ENCODE measurements around the gene RHEX. TPM values are rescaled to one million over a fixed set of nuclear protein-coding genes. Genes with fewer than 3 reads are reported as not detected.
A peak's percentile ranks its signal among the peaks of the same experiment; 100 is the strongest.
"Not testable (repeated sequence)": the region's sequence is repeated elsewhere in the genome, so short reads cannot be mapped to it uniquely, and the experiment has no call there.

The RHEX gene, protein sequence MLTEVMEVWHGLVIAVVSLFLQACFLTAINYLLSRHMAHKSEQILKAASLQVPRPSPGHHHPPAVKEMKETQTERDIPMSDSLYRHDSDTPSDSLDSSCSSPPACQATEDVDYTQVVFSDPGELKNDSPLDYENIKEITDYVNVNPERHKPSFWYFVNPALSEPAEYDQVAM
- under 1 TPM in 1 of 2 donors, not detected in 1; 0.50 TPM for total RNA-seq
- total RNA-seq = 0 reads per million in 2 donors

DNA sequence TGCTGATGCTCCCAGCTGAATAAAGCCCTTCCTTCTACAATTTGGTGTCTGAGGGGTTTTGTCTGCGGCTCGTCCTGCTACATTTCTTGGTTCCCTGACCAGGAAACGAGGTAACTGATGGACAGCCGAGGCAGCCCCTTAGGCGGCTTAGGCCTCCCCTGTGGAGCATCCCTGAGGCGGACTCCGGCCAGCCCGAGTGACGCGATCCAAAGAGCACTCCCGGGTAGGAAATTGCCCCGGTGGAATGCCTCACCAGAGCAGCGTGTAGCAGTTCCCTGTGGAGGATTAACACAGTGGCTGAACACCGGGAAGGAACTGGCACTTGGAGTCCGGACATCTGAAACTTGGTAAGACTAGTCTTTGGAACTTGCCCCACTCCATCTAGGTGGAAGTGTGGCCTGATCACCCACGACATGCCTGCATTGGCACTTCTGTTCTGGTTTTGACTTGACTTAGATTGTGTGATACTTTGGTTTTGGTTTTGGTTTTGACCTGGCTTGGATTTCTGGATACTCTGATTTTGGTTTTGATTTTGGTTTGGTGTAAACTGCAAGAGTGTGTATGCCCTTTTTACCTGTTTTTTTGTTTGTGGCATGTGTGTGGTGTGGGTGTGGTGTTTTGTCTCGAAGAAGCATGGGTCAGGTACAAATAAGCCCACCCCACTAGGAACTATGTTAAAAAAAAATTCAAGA, at the start of gene RHEX:
TSS of gene RHEX (plus strand) at position 255 of the 692 bp plus-strand sequence. CDS start 44,656 bp downstream, outside the sequence.
- DNase-seq; H3K9me3 ChIP-seq (ENCODE audit: control insufficient read depth, low read length, poor library complexity, severe bottlenecking); ATAC-seq; H3K36me3 Mint-ChIP-seq (ENCODE audit: low read depth); H3K27me3 Mint-ChIP-seq: not testable (repeated sequence)
- Mint-ChIP-seq H3K27ac (peak within 1 kb of the TSS; percentile 79), H3K4me3 (peak within 1 kb of the TSS; percentile 45), H3K4me1 (peaks cover 13% of the 10 kb centered on the region)

DNA sequence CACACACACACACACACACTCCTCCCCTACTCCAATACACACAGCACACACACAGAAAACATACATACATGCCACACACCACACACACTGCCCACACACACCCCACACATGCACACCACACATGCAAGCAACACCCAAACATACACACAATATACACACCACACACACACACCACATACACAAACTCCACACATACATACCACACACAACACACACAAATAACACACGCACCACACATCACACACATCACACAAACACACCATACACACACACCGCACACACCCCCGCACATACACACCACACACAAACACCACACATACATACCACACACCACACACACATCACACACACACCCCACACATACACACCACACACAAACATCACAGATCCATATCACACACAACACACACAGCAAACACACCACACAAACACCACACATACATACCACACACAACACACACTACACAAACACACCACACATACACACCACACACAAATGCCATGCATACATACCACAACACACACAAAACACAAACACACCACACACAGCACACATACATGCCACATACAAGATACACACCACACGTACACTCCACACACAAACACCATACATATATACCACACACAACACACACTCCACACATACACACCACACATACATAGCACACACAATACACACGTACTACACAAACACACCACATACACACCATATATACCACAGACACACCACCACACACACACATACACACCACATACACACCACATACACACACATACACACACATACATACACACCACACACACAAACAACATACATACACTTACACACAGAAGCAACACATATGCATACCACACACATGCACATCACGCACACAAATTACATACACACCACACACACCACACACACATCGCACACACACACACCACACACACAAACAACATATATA, 48.8 kb upstream of the RHEX start:
- ATAC-seq (no peak), DNase-seq (no peak)
- peaks cover 14% of the 10 kb centered on the region for H3K4me1 Mint-ChIP-seq
- H3K36me3 Mint-ChIP-seq (ENCODE audit: low read depth) = peaks cover 3% of the 10 kb centered on the region
- H3K27me3 Mint-ChIP-seq = peaks cover 56% of the 10 kb centered on the region
- H3K4me3 Mint-ChIP-seq = peak overlapping the region; percentile 41
- no peak overlapping the region for H3K27ac Mint-ChIP-seq
- H3K9me3 ChIP-seq (ENCODE audit: control insufficient read depth, low read length, poor library complexity, severe bottlenecking) = no peaks in the 10 kb centered on the region

DNA sequence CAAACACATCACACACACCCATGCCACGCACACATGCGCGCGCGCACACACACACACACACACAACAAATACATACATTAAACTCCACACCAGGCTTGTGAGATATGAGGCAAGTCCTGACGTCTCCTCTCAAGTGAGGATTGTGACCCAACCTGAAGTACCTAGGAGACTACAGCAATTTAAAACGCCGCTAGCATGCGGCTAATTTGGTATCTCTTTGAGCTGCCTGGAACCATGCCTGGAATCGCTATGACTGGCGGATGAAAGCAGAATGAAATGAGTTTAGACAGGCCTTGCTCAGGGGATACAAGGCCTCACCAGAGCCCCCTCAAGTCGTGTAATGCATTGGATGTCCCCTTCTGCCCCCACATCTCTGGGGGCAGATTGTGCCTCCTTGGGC, 48.1 kb upstream of the RHEX start:
- Mint-ChIP-seq H3K4me3 (no peak overlapping the region), H3K27me3 (peaks cover 63% of the 10 kb centered on the region), H3K4me1 (peaks cover 14% of the 10 kb centered on the region), H3K27ac (no peak overlapping the region), H3K36me3 (ENCODE audit: low read depth) (peaks cover 3% of the 10 kb centered on the region)
- no peak for DNase-seq
- no peak for ATAC-seq
- H3K9me3 ChIP-seq (ENCODE audit: control insufficient read depth, low read length, poor library complexity, severe bottlenecking) = no peaks in the 10 kb centered on the region

DNA sequence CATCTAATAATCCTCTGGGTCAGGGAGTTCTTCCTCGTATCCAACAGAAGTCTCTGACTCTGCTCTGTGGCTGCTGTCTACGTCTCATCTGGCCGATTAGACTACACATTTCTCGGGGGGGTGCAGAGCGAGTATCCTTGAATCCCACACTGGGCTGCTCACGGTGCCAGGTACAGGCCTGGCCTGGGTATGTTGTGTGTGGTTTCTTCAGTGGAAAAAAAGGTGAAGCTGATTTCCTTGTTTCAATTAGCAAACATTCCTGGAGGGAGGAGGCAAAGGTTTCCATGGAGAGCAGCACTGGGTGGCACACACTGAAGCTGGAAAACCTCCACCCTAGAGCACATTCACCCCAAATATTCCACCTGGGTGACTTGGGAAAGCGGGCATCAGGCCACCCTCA, 47.7 kb upstream of the RHEX start:
- no peak overlapping the region for H3K27ac Mint-ChIP-seq
- ATAC-seq (no peak), DNase-seq (no peak)
- H3K36me3 Mint-ChIP-seq (ENCODE audit: low read depth) = peaks cover 3% of the 10 kb centered on the region
- H3K4me3 Mint-ChIP-seq = no peak overlapping the region
- peaks cover 14% of the 10 kb centered on the region for H3K4me1 Mint-ChIP-seq
- H3K27me3 Mint-ChIP-seq = peaks cover 64% of the 10 kb centered on the region
- H3K9me3 ChIP-seq (ENCODE audit: control insufficient read depth, low read length, poor library complexity, severe bottlenecking) = no peaks in the 10 kb centered on the region

DNA sequence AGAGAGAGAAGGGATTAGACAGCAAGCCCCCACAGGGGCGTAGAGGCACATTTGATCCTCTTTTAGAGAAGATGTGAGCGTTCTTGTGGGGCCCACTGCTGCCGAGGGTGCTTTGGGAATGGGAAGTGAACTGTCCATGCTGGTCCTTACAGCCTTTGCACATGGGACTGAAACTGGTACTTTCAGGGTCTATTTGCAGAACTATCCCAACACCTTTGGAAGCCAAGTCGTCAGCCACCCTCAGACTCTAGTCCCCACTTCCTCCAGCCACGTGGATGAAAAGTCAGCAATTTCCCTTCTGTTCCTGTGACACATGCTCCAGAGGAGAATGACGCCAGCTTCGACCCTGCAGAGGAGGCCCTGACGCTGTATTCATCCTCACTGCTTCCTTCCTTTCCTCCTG, 47.2 kb upstream of the RHEX start:
- Mint-ChIP-seq H3K4me1 (peaks cover 14% of the 10 kb centered on the region), H3K27ac (no peak overlapping the region), H3K27me3 (peaks cover 68% of the 10 kb centered on the region), H3K36me3 (ENCODE audit: low read depth) (peaks cover 3% of the 10 kb centered on the region), H3K4me3 (no peak overlapping the region)
- DNase-seq (no peak), ATAC-seq (no peak)
- no peaks in the 10 kb centered on the region for H3K9me3 ChIP-seq (ENCODE audit: control insufficient read depth, low read length, poor library complexity, severe bottlenecking)

DNA sequence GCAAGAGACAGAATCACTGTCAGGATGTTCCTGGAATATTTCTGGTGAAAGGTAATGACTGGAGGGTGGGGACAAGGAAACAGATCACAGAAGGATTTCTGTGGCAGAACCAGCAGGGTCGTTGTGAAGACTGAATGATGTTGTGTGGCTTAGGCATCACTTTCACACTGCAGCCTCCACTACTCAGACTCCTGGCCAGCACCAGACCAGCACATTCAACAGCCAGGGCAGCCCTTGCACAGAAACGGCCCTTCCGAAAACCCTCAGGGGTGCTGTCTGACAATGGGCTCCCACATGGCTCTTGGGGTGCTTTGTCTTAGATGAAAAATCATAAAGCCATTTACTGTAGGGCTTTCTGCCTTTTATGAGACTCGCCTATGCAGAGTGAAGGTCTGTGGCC, 46.0 kb upstream of the RHEX start:
- H3K36me3 Mint-ChIP-seq (ENCODE audit: low read depth) = peaks cover 3% of the 10 kb centered on the region
- DNase-seq (no peak), ATAC-seq (no peak)
- no peak overlapping the region for H3K27ac Mint-ChIP-seq
- H3K27me3 Mint-ChIP-seq = peaks cover 63% of the 10 kb centered on the region
- H3K9me3 ChIP-seq (ENCODE audit: control insufficient read depth, low read length, poor library complexity, severe bottlenecking) = no peaks in the 10 kb centered on the region
- no peak overlapping the region for H3K4me3 Mint-ChIP-seq
- H3K4me1 Mint-ChIP-seq = peaks cover 16% of the 10 kb centered on the region

DNA sequence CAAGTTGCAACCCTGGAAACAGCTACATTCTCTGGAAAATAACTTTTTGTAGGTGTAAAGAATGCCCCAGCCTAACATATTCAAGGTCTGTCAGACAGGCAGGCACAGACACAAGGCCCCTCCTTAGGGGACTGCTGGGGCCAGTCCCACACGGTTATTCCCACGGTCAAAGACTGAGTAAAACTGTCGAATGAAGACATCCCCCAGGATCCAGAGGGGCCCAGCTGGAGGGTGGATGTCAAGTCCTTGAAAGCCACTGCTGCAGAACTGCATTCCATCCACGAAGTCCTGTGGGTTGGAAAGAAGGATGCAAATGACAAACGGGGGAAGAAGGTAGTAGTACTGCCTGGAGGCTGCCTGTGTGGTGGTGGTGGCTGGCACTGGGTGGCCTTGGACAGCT, 42.9 kb upstream of the RHEX start:
- Mint-ChIP-seq H3K36me3 (ENCODE audit: low read depth) (peaks cover 3% of the 10 kb centered on the region), H3K27me3 (peaks cover 42% of the 10 kb centered on the region), H3K4me3 (no peak overlapping the region), H3K4me1 (peaks cover 20% of the 10 kb centered on the region), H3K27ac (no peak overlapping the region)
- ATAC-seq (no peak), DNase-seq (no peak)
- H3K9me3 ChIP-seq (ENCODE audit: control insufficient read depth, low read length, poor library complexity, severe bottlenecking) = no peaks in the 10 kb centered on the region

DNA sequence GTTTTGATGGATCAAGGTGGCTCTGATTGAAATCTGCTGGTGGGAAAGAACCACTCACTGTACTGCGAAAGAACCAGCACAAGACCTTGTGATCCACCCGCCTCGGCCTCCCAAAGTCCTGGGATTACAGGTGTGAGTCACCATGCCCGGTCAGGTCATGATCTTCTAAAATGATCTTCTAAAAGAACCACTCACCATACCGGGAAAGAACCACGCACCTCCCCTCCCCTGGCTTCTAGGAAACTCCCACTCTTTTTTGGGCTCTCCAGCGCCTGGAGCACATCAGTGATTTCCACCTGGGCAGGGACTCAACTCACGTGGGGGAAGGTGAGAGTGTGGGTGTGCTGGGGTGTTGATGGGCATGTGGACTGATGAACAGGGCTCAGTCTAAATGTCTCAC, 41.9 kb upstream of the RHEX start:
- DNase-seq = no peak
- ATAC-seq = no peak
- no peaks in the 10 kb centered on the region for H3K9me3 ChIP-seq (ENCODE audit: control insufficient read depth, low read length, poor library complexity, severe bottlenecking)
- H3K4me1 Mint-ChIP-seq = peaks cover 19% of the 10 kb centered on the region
- H3K27me3 Mint-ChIP-seq = peaks cover 34% of the 10 kb centered on the region
- H3K4me3 Mint-ChIP-seq = no peak overlapping the region
- no peak overlapping the region for H3K27ac Mint-ChIP-seq
- H3K36me3 Mint-ChIP-seq (ENCODE audit: low read depth) = peaks cover 2% of the 10 kb centered on the region

DNA sequence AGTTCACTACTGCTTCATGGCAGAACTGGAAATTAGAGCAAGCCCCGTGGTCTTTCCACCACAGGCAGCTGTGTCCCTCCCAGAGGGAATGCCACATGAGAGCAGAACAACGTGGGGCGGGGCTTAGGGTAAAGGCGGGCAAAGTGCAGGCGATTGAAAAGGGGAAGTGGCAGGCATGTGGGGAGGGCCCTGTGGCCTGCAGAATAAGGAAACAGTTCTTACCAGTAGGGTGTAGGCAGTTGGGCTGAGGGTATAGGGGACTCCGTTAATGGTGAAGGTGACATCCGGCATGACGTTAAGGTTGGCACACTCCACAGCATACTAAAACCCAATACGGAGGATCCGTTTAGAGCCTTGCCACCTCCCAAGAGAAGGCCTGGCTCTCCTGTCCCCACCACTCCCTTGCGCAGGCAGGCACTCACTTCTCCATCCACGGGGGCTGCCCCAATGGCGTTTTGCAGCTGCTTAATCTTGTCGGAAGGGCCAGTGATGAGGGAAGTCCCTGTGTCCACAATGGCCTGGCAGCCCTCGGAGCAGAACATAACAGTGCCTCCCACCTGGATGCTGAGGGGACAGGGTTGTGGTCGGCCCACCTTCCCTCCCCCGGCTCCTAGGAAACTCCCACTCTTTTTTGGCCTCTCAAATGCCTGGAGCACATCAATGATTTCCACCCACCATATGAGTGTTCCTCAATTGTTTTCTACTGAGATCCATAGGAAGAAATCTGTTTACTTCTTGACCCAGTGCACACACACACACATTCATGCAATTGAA, 40.7 kb upstream of the RHEX start:
- no peaks in the 10 kb centered on the region for H3K36me3 Mint-ChIP-seq (ENCODE audit: low read depth)
- DNase-seq = no peak
- H3K4me1 Mint-ChIP-seq = peaks cover 16% of the 10 kb centered on the region
- peak overlapping the region; percentile 66 for H3K27ac Mint-ChIP-seq
- H3K4me3 Mint-ChIP-seq = peak overlapping the region; percentile 84
- peaks cover 23% of the 10 kb centered on the region for H3K27me3 Mint-ChIP-seq
- no peaks in the 10 kb centered on the region for H3K9me3 ChIP-seq (ENCODE audit: control insufficient read depth, low read length, poor library complexity, severe bottlenecking)
- ATAC-seq = peak; percentile 96

DNA sequence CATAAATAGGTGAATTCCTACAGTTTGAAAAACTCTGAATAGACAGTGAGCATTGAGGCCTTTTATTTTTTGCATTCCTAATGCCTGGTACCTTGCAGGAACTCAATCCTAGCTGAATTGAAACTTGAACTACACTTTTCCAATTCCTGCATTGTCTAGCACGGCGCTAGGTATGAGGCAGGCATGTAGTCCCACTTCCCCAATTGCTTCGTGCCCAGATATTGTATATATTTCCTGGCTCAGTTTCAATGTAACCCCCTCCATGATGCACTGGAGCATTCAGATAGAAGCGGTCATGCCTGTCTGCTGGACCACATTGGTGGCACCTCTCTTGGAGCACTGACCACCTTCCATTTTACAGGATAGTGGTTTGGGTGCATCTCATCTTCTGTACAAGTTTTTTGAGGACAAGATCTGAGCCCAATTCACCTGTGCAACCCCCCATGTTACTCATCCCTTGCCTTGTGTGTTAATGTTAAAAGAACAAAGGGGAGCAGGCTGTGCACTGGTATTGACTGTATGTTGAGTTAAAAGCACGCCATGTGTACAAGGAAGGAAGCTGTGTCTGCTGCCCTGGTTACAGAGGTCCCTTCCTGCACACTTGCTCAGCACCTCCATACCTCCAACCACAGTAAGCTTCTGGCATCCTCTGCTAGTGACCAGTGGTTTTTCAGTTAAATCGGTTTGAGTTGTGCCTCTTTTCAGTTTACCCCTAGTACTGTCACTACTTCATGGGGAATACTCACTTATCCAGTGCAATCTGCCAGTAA, 39.8 kb upstream of the RHEX start:
- H3K27me3 Mint-ChIP-seq = peaks cover 16% of the 10 kb centered on the region
- H3K4me1 Mint-ChIP-seq = peaks cover 16% of the 10 kb centered on the region
- no peaks in the 10 kb centered on the region for H3K9me3 ChIP-seq (ENCODE audit: control insufficient read depth, low read length, poor library complexity, severe bottlenecking)
- no peak overlapping the region for H3K27ac Mint-ChIP-seq
- ATAC-seq (no peak), DNase-seq (no peak)
- peaks cover 2% of the 10 kb centered on the region for H3K36me3 Mint-ChIP-seq (ENCODE audit: low read depth)
- H3K4me3 Mint-ChIP-seq = no peak overlapping the region

DNA sequence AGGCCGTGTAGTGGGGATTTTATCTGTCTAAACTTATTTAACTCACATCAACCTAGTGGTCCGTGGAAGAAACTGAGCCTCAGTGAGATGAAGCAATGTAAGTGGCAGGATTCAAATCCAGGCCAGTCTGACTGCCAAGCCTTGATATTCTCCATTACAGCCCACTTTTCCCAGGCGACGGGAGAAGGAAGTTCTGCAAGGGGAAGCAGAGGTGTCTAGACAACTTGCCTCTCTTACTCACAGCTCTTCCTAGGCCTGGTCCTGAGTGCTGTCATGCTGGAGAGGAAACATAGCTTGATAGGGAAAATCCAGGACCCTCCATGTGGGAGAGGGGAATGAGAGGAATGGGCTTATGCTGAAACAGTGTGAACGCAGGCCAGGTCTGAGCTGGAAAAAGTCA, 38.4 kb upstream of the RHEX start:
- no peak overlapping the region for H3K4me3 Mint-ChIP-seq
- no peak overlapping the region for H3K27ac Mint-ChIP-seq
- H3K27me3 Mint-ChIP-seq = peaks cover 14% of the 10 kb centered on the region
- ATAC-seq (no peak), DNase-seq (no peak)
- H3K4me1 Mint-ChIP-seq = peaks cover 16% of the 10 kb centered on the region
- no peaks in the 10 kb centered on the region for H3K9me3 ChIP-seq (ENCODE audit: control insufficient read depth, low read length, poor library complexity, severe bottlenecking)
- H3K36me3 Mint-ChIP-seq (ENCODE audit: low read depth) = peaks cover 2% of the 10 kb centered on the region

DNA sequence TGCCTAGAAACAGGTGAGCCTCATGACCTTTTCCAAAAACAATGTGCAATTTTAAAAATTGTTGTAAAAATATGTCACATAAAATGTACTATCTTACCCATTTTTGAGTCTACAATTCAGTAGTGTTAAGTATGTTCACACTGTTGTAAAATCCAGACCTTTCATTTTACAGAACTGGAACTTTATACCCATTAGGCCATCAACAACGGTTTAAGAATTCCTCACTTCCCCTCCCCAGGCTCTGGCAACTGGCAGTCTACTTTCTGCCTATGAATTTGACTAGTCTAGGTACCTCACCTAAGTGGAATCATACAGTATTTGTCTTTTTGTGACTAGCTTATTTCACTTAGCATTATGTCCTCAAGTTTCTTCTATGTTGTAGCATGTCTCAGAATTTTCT, 37.9 kb upstream of the RHEX start:
- H3K27me3 Mint-ChIP-seq = peaks cover 11% of the 10 kb centered on the region
- peaks cover 16% of the 10 kb centered on the region for H3K4me1 Mint-ChIP-seq
- no peak for ATAC-seq
- peaks cover 2% of the 10 kb centered on the region for H3K36me3 Mint-ChIP-seq (ENCODE audit: low read depth)
- no peak overlapping the region for H3K27ac Mint-ChIP-seq
- H3K4me3 Mint-ChIP-seq = no peak overlapping the region
- no peaks in the 10 kb centered on the region for H3K9me3 ChIP-seq (ENCODE audit: control insufficient read depth, low read length, poor library complexity, severe bottlenecking)
- DNase-seq = no peak

All from T-helper 17 cell (primary cell).